Measurements from ENCODE around the gene THUMPD1.

THUMPD1 gene

DNA sequence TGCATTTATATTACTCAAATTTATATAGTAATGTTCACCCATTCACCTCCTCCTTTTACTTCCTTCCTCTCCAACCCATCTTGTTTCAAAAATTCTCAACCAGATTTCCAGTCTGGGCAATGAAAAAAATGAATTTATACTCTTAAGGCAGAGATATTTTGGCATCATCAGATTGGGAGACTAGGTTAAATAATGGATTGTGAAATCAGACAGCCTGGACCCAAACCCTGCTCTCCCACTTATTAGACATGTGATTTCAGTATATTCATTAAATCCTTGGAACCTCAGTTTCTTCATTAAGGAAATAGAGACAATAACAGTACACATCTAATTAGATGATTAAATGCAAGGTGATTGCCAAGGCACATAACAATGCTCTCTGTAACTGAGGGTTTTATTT, 52.0 kb downstream of the THUMPD1 start:
- DNase-seq: no peak

GRCh38 chr16:20683812-20684211, 57.8 kb downstream of the THUMPD1 start:
- DNase-seq: no peak
